ENCODE results near the gene IRAG1. TPM values are rescaled to one million over a fixed set of nuclear protein-coding genes. Genes with fewer than 3 reads are reported as not detected.

Gene IRAG1
- total RNA-seq, 1 experiment from 2014 or later: 0.64 TPM

GRCh38 chr11:10679644-10680043, 13.9 kb downstream of the IRAG1 start:
- Histone ChIP-seq H3K4me1 (no peaks in the 10 kb centered on the region), H3K27me3 (replicated peaks; ENCODE audit: control insufficient read depth, insufficient read depth, low read length) (no peaks in the 10 kb centered on the region), H3K4me3 (ENCODE audit: low read depth, low read length) (no peak overlapping the region), H3K9me3 (no peaks in the 10 kb centered on the region), H3K36me3 (ENCODE audit: control insufficient read depth, insufficient read depth, low read length) (no peaks in the 10 kb centered on the region)
- H3K4me3 Mint-ChIP-seq (ENCODE audit: unreplicated experiment): no peak overlapping the region
- no peak for TF ChIP-seq CTCF (IDR thresholded peaks at IDR 0.05; ENCODE audit: insufficient read depth in 1 of 2, low read depth in 1 of 2, low read length in 1 of 2, severe bottlenecking in 1 of 2, unreplicated experiment in 1 of 2)
- no TSS peak for BruUV-seq (replicated peaks)
- no peak for DNase-seq
- POLR2A ChIA-PET: no interaction called here
- no peaks in the 10 kb centered on the region for H3K36me3 Mint-ChIP-seq (ENCODE audit: insufficient read depth, unreplicated experiment)
- H3K9me3 Mint-ChIP-seq (ENCODE audit: unreplicated experiment): peaks cover 14% of the 10 kb centered on the region
- CTCF ChIA-PET: interaction anchor here (0.6 kb wide), 1 partner anchor 41 kb away, joined by 4 read pairs; no protein-coding TSS in a partner anchor
- no peaks in the 10 kb centered on the region for H3K27me3 Mint-ChIP-seq (ENCODE audit: insufficient read depth, unreplicated experiment)
- no peak overlapping the region for H3K27ac Mint-ChIP-seq (ENCODE audit: unreplicated experiment)
- intact Hi-C loops (cut with micrococcal nuclease; ENCODE audit: unreplicated experiment): no loop called here
- no peaks in the 10 kb centered on the region for H3K4me1 Mint-ChIP-seq (ENCODE audit: low read depth, unreplicated experiment)

- H3K4me3 ChIP-seq (ENCODE audit: low read depth, low read length): no peak overlapping the region
- Mint-ChIP-seq H3K4me3 (ENCODE audit: unreplicated experiment) (no peak overlapping the region), H3K27ac (ENCODE audit: unreplicated experiment) (no peak overlapping the region), H3K27me3 (ENCODE audit: insufficient read depth, unreplicated experiment) (no peaks in the 10 kb centered on the region), H3K4me1 (ENCODE audit: low read depth, unreplicated experiment) (peaks cover 7% of the 10 kb centered on the region), H3K9me3 (ENCODE audit: unreplicated experiment) (peaks cover 14% of the 10 kb centered on the region), H3K36me3 (ENCODE audit: insufficient read depth, unreplicated experiment) (no peaks in the 10 kb centered on the region)
- no peaks in the 10 kb centered on the region for H3K4me1 ChIP-seq
- no peaks in the 10 kb centered on the region for H3K9me3 ChIP-seq
- POLR2A ChIA-PET: no interaction called here
- no peaks in the 10 kb centered on the region for H3K36me3 ChIP-seq (ENCODE audit: control insufficient read depth, insufficient read depth, low read length)
- no peak for TF ChIP-seq CTCF (IDR thresholded peaks at IDR 0.05; ENCODE audit: insufficient read depth in 1 of 2, low read depth in 1 of 2, low read length in 1 of 2, severe bottlenecking in 1 of 2, unreplicated experiment in 1 of 2)
- intact Hi-C loops (cut with micrococcal nuclease; ENCODE audit: unreplicated experiment): no loop called here
- no peaks in the 10 kb centered on the region for H3K27me3 ChIP-seq (replicated peaks; ENCODE audit: control insufficient read depth, insufficient read depth, low read length)
- CTCF ChIA-PET: no interaction called here
- DNase-seq: no peak
- BruUV-seq (replicated peaks): no TSS peak
Observed at GRCh38 chr11:10678101-10678500, 15.5 kb downstream of the IRAG1 start.

- intact Hi-C loops (cut with micrococcal nuclease; ENCODE audit: unreplicated experiment): no loop called here
- H3K9me3 Mint-ChIP-seq (ENCODE audit: unreplicated experiment): peaks cover 14% of the 10 kb centered on the region
- H3K9me3 ChIP-seq: no peaks in the 10 kb centered on the region
- TF ChIP-seq CTCF (IDR thresholded peaks at IDR 0.05; ENCODE audit: insufficient read depth in 1 of 2, low read depth in 1 of 2, low read length in 1 of 2, severe bottlenecking in 1 of 2, unreplicated experiment in 1 of 2): no peak
- no TSS peak for BruUV-seq (replicated peaks)
- DNase-seq: no peak
- H3K36me3 ChIP-seq (ENCODE audit: control insufficient read depth, insufficient read depth, low read length): no peaks in the 10 kb centered on the region
- ChIA-PET CTCF (no interaction called here), POLR2A (no interaction called here)
- H3K4me3 Mint-ChIP-seq (ENCODE audit: unreplicated experiment): no peak overlapping the region
- no peaks in the 10 kb centered on the region for H3K4me1 ChIP-seq
- peaks cover 7% of the 10 kb centered on the region for H3K4me1 Mint-ChIP-seq (ENCODE audit: low read depth, unreplicated experiment)
- no peaks in the 10 kb centered on the region for H3K27me3 ChIP-seq (replicated peaks; ENCODE audit: control insufficient read depth, insufficient read depth, low read length)
- no peaks in the 10 kb centered on the region for H3K36me3 Mint-ChIP-seq (ENCODE audit: insufficient read depth, unreplicated experiment)
- H3K27ac Mint-ChIP-seq (ENCODE audit: unreplicated experiment): no peak overlapping the region
- no peaks in the 10 kb centered on the region for H3K27me3 Mint-ChIP-seq (ENCODE audit: insufficient read depth, unreplicated experiment)
- no peak overlapping the region for H3K4me3 ChIP-seq (ENCODE audit: low read depth, low read length)
Observed at GRCh38 chr11:10676919-10677318, 16.6 kb downstream of the IRAG1 start.
